ENCODE results near the gene MAP2K7.
"Not testable (repeated sequence)": the region's sequence is repeated elsewhere in the genome, so short reads cannot be mapped to it uniquely, and the experiment has no call there.

MAP2K7 gene

DNA sequence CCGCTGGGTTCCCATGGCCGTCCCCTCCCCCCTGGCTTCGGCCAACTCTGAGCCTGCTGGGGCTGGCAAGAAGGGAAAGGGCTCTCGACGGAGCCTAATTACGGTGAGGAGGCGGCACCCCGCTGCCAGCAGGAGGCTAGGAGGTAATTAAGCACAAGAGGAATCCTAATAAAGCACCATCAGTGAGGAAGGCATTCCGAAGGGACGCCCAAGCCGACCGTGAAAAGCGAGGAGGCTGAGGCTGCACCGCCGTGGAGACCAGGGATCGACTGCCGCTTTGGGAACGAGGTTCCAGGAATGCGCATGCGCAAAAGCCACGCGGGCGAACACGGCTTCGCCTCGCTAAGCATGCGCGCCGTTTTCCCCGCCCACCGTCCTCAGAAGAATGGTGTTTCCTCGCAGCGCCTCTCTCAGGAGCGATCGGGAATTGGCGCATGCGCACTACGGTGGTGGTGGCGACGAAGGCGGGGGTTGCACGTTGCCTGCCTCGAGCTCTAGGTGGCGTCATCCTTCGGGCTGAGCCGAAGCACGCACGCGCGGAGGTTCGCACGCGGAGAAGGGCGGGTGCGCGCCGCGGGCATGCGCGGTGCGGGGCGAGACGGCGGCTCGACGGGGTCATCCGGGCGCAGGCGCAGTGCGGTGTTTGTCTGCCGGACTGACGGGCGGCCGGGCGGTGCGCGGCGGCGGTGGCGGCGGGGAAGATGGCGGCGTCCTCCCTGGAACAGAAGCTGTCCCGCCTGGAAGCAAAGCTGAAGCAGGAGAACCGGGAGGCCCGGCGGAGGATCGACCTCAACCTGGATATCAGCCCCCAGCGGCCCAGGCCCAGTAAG lies at the start of gene MAP2K7:
TSS of gene MAP2K7 (plus strand) at position 634 of the 830 bp plus-strand sequence. CDS start at position 702, 68 bp downstream.
- DNase-seq = peak; percentile 100

DNA sequence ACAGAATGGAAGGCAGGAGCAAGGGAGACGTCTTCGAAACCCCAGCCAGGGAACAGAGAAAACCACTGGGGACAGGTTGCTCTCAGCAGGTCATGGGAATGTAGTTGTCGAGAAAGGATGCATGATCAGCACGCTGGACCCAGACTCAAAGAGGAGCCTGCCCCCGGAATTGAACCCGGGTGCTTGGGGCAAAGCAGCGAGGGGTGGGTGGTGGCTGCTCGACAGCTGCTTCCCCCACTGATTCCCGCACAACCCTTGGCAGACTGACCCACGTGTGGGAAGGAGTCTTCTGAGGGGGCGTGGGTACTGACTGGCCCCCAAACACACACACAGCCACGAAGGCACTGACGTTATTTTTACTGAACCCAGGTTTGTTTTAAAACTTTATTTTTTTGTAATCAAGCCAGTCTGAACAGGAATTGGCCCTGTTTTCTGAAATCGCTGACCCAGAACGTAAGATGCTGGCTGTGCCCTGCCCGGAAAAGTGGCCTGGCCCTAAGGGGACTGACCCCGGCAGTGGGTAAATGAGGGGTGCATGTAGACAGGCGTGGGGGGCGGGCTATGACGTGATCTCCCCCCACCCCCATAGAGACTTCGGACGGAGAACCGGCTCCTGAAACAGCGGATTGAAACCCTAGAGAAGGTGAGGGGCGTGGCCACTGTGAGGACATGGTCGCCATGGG lies 48.1 kb upstream of the MAP2K7 start:
- DNase-seq = no peak

DNA sequence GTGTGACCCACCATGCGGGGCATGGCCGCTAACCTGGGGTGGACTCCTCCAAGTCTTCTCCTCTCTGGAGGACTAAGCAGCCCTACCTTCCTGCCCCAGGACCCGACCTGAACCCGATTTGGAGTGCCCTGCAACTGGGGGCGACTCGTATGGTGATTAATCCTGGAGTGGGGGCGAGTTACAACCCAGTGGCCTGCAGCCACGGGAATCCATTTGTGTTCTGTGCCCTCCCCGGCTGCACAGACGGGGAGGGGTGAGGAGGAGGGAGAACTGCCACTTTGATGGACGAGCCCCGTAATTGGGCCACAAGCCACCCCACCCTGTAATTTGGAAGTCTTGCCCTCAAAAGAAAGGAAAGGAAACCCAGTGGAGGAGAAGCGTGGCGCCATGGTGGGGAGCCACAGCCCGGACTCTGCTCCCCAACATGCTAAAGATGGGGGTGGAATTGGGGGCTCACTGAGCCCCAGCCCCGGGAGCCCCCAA lies 47.5 kb upstream of the MAP2K7 start:
- DNase-seq = no peak

DNA sequence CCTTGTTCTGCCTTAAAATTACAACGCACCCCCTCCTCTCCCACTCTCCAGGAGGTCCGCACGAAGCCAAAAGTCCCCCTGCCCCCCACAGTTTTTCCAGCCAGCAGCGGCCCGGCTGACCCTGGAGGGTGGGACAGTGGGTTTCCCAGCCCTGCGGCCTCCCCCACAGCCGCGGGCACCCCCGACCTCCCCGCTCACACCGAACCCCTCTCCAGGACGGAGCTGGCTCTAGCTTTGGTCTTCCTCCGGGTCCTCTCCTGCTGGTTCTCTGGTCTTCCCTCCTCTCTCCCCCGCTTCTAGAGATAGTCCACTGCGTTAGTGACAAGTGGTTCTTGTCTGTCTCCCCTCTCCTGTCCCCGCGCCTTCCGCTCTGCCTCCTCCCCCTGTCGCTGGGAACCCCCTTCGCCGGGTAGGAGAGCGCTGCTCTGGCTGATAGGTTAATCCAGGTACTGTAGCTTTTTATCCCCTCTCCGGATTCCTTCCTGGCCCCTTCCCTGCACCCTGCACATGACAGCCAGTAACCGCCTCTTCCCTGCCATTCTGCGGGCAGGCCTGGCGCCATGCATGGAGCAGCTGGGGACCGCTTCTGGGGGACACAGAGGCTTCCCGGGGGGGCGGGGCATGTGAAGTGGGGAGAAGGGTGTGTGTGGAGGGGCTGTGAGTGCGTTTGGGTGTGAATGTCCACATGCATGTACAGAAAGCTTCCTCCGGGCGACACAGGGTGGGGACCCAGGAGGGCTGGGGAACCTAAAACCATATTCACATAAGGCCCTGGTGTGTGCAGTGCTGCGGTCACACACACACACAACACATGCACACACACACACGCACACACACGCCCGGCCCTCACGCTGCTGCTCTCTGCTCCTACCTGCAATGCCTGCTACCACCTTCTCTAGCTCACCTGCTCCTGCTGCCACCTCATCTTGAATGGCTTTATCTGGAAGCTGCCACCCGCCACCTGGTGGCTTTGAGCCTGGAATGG lies 46.7 kb upstream of the MAP2K7 start:
- no peak for DNase-seq

DNA sequence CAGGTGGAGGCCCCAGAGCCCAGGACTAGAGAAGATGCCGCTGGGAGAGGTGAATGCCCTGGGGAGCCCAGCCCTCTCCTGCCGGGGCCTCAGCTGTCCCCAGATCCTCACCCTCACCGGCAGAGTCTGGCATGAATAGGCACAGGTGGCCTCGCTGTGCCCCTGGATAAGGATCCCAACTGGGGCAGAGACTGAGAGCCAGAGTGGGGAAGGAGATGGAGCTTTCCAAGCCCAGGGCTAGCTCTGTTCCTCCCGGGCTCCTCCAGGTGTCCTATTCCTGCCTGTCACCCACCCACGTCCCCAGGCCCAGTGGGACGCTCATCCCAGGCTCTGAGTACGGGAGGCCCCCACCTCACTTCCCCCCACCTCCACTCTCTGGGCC lies 46.0 kb upstream of the MAP2K7 start:
- no peak for DNase-seq

DNA sequence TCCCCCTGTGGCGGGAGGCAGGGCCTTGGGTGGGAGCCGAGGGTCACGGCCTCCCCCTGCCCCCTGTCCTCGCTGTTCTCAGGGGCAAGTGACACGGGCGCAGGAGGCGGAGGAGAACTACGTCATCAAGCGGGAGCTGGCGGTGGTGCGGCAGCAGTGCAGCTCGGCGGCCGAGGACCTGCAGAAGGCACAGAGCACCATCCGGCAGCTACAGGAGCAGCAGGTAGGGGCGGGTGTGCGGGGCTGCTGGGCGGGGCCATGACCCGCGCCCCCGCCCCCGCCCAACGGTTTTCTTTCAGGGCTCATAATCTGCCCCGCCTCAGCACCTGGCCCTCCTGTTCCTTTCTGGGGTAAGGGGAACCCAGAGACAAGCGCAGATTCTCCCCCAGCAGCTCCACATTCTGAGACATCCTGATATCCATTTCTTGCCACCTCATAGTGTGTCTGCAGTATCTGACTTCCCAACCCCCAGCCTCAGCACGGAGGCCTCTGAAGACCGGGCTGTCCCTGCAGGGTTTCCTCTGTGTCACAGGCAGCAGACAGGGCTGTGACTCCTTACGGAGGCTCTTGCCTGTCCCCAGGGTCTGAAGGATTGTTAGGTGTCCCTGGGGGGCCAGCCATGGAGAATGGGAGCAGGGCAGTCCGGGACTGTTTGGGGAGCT lies 45.4 kb upstream of the MAP2K7 start:
- no peak for DNase-seq

DNA sequence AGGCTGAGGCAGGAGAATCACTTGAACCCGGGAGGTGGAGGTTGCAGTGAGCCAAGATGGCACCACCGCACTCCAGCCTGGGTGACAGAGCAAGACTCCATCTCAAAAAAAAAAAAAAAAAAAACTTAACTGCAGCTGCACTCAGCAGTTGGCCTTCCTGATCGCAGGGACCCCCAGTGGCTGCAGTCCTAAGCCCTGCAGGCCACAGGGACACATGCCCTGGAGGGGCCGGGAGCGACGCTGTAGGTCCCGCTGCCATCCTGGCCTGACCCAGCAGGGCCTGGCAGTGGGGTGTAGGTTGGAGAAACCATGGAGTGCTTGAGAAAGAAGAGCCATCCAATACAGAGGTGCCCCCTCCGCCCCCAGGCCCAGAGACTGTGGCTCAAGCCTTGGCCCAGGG lies 44.6 kb upstream of the MAP2K7 start:
- not testable (repeated sequence) for DNase-seq

DNA sequence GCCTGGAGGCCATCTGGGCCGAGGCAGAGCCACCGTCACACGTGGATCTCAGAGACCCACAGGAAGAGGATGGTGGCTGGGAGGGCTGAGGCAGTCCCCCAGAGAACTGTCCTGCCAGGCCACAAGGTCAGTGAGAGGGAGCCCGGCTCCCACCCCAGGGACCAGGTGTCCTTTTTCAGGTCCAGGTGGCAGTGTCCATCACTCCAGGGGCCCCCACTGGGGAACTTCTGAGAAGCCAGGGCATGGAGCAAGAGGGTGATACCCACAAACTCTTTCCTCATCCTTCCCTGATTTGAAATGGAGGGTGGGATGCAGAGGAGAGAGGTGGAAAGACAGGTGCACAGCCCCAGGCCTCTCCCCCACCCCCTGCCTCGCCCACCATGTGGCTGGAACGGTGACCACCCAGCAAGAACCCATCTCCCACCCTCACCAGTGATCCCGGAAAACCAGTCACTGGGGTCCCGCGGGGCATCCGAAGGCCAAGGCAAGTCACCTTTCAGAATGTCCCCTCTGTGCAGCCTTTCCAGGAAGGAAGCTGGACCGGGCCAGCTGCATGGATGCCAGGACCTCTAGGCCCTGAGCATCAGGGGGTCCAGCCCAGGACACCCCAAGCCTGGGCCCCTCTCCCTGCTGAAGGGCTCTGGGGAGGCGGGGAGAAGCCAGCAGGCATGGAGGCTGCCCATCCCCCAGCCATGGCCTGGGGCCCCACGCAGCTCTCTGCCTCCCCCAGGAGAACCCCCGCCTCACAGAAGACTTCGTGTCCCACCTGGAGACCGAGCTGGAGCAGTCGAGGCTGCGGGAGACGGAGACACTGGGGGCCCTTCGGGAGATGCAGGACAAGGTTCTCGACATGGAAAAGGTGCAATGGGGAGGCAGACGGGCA lies 43.6 kb upstream of the MAP2K7 start:
- no peak for DNase-seq

DNA sequence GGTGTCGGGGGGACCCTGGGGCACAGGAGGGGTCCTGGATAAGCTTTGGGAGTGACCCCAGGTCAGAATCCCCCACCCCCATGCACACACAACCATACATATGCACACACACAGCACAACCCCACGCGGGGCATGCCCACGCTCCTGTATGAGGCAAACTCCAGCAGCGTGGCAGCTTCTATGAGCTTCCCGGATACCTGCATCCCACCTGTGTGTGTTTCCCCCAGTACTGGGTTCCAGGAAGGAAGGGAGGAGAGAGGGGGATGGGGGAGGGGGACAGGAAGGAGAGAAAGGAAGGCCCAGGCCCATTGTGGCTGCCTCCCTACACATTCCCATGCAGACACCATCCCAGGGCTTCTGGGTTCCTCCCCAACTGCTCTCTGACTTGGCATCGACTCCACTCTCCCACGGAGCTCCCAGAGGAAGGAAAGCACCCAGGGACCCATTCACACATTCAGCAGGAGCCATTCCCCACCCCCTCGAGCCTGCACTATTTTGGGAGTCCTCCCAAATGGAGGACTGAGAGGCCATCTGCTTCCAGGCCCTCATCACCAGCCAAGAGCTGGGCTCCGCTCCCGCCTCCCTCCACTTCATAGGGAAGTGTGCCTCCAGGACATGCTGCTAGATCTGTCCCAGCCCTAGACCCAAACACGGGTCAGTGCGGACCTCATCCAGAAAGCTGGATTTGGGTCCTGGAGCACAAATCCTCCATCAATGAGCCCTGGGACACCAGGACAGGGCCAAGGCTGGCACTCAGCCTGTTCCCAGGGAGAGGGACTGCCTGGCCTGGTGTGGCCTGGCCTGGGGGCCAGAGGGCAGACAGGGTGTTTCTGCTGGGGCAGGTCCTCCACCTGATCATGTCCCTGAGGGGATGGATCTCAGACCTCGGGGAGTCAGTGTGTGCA lies 42.7 kb upstream of the MAP2K7 start:
- DNase-seq = no peak

DNA sequence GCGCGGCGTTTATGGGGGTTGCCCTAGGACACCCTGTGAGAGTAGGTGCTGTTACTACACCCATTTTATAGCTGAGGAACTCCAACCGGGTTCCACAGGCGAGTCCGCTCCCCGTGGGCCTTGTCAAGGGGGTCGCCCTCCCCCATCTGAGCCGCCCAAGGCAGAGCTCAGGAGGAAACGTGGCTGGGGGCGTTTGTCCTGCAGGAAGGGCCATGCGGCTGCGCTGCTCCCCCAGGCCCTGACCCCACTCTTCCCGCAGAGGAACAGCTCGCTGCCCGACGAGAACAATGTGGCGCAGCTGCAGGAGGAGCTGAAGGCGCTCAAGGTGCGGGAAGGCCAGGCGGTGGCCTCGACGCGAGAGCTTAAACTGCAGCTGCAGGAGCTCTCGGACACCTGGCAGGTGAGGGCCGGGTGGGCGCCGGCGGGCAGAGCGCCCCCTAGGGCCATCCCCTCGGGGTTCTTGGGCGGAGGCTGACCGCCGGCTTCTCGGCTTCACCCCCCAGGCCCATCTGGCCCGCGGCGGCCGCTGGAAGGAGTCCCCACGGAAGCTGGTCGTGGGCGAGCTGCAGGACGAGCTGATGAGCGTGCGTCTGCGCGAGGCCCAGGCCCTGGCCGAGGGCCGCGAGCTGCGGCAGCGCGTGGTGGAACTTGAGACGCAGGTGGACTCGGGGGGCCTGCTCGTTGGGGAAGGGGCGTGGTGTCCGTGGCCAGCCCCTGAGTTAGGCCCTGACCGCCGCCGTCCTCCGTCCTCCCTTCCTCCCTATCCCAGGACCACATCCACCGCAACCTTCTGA lies 41.9 kb upstream of the MAP2K7 start:
- peak in 2 of 3 donors; percentile 20 to 50 for DNase-seq

DNA sequence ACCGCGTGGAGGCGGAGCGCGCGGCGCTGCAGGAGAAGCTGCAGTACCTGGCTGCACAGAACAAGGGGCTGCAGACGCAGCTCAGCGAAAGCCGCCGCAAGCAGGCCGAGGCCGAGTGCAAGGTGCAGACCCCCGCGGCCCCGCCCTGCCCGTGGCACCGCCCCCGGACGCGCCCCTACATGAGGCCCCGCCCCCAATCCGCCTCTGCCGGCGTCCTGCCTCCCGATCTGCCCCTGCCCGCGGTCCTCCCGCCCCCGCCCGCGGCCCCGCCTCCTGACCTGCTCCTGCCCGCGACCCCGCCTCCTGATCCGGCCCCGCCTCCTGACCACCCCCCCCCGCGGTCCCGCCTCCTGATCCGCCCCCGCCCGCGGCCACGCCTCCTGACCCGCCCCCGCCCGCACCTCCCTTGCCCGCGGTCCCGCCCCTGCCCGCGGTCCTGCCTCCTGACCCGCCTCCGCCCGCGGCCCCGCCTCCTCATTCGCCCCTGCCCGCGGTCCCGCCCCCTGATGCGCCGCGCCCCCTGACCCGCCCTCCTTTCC lies 41.2 kb upstream of the MAP2K7 start:
- peak; percentile 48 to 86 (median 63) for DNase-seq

DNA sequence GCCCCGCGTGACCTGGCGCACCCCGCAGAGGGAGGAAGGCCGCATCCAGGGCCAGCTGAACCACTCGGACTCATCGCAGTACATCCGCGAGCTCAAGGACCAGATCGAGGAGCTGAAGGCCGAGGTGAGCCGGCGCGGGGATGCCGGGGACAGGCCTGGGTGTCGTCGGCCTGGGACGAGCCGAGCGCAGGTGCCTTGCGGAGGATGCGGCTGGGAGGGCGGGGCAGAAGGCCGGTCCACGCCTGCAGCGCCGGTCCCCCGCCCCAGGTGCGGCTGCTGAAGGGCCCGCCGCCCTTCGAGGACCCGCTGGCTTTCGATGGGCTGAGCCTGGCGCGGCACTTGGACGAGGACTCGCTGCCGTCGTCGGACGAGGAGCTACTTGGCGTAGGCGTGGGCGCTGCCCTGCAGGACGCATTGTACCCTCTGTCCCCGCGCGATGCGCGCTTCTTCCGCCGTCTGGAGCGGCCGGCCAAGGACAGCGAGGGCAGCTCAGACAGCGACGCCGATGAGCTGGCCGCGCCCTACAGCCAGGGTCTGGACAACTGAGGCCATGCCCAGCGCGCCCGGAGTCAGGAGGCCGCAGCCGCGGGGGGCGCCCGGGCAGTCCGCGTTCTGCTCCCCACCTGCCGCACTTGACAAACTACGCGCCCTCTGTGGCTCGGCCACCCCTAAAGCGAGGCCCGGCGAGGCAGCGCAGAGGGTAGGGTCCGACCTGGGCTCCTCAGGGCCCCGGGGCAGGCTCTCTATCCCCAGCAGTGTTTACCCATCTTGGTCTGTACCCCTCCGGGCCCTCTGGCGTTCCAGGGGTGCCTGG lies 40.3 kb upstream of the MAP2K7 start:
- DNase-seq = no peak

DNA sequence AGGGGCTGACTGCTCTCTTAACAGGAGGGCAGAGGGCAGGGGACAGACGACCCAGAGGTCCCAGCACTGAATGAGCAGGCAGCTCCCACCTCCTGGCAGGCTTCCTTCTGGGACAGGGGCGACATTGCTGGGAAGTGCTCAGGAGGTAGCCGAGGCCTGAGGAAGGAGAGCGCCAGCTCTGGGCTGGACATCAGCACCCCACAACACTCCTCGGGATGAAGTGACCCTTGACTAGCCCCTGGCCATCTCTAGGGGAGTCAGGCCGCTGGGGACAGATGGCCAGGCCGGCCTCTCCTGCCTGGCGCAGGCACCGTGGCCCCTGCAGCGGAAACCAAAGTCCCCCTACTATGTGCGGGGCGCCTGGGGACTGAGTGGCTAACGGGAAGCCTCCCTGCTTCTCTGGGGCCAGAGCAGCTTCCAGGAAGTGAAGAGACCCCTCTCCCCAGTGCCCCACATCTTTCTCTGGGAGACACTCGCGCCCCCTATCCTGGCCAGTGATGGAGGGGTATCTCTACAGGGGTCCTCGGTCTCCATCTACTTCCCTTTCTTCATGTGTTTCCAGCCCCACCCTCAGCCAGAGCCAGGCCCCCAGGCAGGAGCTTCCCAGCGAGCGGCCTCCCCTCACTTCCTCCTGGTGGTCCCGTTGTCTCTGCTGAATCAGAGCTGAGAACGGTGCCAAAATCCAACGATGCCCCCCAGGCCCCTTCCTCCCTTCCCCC lies 39.5 kb upstream of the MAP2K7 start:
- no peak for DNase-seq

DNA sequence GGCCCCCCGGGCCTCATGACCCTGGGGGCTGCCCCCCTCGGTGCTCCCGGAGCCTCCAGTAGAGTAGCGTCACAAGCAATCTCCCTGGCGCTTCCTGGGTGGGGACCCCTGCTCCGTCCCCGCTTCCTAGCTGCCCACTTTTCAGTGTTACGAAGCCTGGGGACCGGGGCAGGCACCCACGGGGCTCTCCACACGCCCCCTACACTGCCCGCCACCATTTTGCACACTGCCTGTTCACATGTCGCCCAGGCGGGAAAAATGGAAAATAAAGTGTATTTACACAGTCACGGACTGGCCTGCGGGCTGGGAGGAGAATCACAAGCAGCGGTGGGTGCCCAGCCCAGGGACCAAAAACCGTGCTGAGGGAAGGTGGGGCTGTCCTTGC lies 39.0 kb upstream of the MAP2K7 start:
- no peak for DNase-seq

DNA sequence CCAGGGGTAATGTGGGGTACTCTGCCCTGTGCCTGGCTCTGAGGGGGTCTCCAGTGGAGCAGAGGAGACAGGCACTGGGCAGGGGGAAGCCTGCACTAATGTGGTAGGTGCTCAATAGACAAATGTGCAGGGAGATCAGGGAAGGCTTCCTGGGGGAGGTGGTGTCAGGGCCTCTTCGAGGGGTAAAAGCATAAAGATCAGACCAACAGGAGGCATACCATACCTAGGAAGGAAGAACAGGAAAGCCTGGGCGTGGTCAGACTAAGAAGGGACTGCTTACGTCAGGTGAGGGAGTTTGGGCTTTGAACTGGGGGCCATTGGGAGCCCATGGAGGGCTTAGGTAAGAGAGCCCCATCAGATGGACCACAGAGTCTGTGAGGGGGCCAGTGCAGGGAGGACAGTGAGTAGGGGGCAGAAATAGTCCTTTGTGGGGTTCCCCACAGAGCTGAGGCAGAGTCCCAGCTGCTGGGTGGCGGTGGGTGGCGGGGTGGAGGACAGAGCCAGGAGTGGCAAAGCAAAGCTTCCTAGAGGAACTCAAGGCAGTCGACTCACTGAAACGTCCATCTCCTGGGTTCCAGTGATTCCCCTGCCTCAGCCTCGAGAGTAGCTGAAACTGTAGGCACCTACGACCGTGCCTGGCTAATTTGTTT lies 38.3 kb upstream of the MAP2K7 start:
- no peak for DNase-seq

DNA sequence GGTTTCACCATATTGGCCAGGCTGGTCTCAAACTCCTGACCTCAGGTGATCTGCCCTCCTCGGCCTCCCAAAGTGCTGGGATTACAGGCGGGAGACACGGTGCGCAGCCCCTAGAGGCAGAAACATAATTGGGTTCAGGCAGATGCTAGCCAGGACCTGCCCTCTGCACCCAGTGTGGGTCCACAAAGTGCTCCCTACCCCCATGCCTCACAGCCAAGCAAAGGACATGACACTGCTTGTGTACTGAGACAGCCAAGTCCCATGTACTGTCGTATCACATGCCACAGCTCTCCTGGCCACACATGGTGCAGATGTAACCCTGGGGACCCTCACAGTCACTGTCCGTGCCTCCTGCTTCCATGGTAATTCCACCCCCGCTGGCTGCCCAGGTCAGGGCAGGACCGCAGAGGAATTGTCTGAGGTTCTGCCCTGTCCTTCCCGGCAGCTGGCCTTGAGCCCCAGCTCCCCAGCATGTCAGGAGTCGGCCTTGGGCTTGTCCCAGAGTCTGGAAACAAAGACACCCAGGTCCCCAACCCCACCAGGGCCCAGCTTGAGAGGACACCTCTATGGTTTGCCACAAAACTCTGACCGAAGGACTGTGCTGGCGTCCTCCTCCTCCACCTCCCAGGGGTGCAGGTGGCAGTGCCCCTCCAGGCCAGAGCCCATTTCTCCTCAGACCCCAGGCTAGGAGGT lies 37.1 kb upstream of the MAP2K7 start:
- DNase-seq = no peak

Data from suppressor macrophage treated with lipopolysaccharide for 1 hour (primary cell).